NCI-H1417 treated with DMSO at 0.1 percent for 48 hours (cell line): ENCODE measurements around the gene PLEKHA7.
"Not testable (repeated sequence)": the region's sequence is repeated elsewhere in the genome, so short reads cannot be mapped to it uniquely, and the experiment has no call there.

Source experiments
- DNase-seq: peaks from one replicate; lab custom pipeline; 2025; lab: John Stamatoyannopoulos, UW

Gene PLEKHA7

DNA sequence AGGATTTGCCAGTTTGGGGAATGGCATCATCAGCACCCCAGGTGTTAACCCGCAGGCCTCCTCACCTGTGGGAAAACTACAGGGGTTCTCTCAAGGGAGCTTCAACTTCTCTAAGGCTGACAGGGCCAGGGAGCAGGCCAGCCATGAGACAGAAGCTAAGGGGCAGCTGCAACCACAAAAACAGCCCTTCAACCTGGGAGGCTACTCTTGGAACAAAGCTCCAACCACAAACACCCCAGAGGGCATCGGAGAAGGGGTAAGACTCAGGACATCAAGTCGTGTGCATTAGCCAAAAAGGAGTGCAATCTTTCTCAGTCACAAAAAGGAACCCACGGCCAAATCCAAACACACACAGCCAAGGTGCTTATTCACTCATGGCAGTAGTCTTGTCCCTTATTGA is 103.0 kb downstream of the PLEKHA7 start:
- no peak for DNase-seq

DNA sequence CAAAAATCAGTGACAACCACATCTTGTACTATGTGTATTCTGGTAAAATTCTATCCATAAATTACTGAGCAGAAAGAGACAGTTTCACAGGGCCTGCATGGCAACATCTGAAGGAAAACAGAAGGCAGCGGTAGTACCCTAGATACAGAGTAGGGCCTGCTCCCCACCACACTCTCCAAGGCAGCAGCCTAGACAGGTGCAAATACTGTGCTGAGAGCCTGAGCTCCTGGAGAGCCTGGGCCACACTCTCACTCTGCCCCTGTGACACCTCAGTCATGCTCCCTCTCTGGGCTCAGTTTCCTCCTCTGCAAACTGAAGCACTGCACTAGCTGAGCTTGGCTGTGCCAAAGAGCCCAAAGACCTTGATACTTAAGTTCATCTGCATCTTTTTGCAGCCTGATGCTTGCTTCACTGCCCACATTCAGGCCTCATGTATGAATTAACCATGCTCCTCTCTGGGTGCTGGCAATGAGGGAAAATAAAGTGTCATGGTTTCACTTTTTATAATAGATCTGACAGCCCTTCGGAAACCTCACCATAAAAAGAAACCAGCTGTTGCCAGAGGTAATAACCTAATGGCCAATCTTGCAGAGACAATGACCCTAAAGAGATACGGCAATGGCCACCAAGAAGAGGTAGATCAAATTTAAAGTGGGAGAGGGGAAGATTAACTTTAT is 104.7 kb downstream of the PLEKHA7 start:
- no peak for DNase-seq

DNA sequence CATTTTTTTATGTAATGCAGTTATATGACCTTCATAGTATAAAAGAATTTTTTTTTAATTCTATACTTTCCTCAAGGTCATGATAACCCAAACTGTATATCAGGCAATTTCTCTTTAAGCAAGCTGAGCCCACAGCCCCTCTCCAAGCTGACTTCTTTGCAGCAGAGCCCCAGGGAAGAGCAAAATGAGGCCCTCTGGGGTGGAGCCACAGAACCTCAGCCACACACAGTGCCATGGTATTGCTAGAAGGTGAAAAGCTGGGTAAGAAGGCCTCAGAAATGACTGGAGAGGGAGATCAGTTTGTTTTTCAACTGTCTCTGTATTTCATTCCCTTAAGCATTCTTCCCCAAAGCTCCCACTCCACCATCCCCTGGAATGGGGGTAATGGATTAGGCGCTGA is 108.8 kb downstream of the PLEKHA7 start:
- DNase-seq = no peak

GRCh38 chr11:16904761-16905160 is 109.5 kb downstream of the PLEKHA7 start:
- not testable (repeated sequence) for DNase-seq

DNA sequence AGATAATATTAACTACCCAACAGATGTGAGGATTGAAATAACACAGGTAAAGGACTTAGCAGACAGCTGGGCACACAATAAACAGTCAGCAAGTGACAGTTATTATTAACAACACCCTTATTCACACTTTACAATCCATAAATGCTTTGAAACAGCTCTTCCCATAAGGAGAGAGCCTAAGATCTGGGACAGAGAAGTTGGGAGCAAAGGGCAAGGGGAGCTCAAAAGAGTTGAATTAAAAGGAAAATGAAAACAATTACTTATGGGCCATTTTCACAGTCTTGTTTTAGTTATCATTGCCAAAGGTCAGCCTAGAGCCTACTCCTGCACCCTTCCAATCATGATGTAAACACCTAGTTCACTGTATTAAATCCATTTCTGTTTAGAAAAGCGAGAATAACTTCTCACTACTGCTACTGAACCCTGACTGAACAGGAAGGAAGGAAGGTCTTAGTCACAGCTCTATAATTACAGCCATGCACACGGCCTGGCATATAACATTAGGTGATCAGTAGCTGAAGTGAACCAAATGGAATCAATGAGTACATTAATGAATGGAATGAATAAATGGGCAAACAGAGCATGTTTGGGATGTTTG is 111.3 kb downstream of the PLEKHA7 start:
- DNase-seq = no peak

DNA sequence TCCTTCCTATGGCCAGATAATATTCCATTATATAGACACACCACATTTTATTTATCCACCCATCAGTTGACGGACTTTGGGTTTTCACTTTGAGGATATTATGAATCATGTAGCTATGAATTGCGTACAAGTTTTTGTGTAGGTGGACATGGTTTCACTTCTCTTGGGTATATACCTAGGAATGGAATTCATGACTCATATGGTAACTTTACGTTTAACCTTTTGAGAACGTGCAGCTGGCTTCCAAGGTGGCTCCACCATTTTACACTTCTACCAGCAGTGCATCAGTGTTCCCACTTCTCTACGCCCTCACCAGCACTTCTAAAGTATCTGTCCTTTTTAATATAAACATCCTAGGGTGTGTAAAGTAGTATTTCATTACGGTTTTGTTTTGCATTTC is 112.0 kb downstream of the PLEKHA7 start:
- DNase-seq = no peak

DNA sequence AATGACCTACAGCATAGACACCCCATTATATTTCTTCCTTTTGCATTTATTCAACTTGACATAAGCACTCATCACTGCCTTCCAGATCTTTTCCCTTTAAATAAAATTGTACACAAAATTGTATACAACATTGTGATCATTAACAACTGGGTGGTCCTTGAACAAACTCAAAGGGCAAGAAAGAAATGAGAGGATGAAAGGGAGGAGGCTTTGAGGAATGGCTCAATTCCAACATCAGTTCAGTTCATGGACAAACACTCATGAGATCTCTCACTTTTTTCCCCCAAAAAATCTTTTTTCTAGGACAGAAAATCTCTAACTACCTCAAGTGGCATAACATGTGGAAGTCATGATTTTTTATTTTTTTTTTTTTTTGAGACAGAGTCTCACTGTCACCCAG is 113.7 kb downstream of the PLEKHA7 start:
- DNase-seq = no peak

GRCh38 chr11:16899708-16900303 is 114.4 kb downstream of the PLEKHA7 start:
- DNase-seq = no peak

- DNase-seq = no peak
Measured at GRCh38 chr11:16898274-16898985, 115.8 kb downstream of the PLEKHA7 start.

DNA sequence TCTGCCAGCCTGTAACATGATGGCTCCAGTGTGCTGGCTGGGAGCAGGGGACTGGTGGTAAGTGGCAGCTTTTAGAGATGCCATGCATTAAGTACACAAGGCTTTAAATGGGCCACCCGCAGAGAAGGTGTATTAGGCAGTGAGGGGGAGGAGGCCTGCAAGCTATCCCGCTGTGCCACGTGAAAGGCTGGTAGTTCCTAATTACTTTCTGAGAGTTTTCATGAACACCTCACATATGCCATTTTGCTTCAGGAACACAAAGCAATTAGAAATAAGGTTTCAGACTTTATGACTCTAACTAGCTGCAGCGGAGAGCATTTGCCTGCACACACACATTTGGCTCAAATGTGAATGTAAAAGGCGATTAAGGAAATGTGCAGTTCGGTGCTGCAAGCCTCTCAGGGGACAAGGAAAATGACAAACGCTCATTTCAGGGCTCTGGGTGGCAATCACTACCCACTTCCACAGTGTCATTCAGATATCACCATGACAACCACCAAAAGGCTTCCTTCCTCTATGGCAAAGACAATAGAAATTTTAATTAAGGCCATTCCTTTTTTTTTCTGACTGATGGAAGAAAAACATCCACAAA is 116.6 kb downstream of the PLEKHA7 start:
- peak; percentile 91 for DNase-seq

- DNase-seq = no peak
Measured at GRCh38 chr11:16896729-16897469, 117.3 kb downstream of the PLEKHA7 start.

DNA sequence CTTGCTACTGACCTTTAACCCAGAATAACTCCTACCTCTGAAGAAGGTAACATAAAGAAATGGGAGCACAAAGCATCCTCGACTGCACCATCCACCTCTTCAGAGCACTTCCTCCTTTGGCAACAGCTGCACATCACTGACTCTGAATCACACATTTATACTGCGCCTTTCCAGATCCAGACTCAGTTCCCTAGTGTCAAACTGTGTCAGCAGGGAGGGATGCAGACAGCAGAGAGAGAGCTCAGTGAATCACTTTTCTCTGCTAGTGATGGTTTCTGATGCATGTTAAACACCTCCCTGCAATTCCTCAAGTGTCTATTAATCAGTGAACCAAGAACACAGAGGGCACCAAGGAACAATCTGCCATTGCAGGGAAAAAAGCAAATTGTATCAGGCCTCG is 118.9 kb downstream of the PLEKHA7 start:
- DNase-seq = no peak

DNA sequence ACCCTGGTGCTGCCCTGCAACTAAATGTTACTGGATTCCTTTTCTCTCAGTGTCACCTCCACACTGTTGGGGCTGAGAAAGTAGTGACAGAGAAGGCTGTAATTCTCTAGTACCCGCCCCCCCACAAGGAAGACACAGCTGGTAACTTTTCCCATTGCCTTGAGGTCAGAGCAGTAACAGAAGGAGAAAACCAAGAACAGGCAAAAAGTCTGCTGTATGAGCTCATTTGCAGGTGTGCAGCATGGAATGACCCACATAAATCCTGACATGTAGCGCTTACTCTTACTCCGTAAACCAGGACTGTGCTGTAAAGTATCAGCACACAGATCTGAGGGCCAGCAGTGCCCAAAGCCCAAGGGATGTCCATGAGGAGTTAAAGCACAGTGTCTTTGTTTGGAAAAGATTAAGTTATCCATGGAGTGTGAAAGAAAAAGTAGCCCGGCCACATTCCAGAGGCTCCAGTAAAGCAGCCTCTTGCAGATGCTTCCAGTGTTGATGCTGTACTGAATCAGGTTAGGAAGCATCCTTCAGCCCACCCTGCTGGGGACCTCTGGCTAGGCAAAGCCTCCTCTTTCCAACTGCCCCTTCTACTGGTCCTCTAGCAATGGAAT is 120.7 kb downstream of the PLEKHA7 start:
- no peak for DNase-seq

DNA sequence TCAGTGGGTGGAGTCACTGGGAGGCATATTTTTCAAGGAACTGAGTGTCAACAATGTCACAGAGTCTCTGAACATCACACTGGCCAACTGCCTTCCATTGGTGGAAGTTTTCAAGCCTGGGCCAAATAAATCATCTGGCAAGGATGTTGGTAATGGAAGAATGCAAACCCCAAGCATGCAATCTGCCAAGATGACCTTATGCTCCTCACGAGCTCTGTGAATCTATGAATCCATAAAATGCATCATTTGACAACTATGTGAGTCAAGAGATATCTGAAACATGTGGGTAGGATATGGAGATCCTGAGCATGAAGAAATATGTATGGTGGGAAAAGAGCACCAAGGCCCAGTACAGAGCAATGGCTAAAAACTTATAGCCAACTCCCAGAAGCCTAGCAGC is 122.2 kb downstream of the PLEKHA7 start:
- no peak for DNase-seq

- no peak for DNase-seq
Measured at GRCh38 chr11:16891165-16891564, 123.0 kb downstream of the PLEKHA7 start.

DNA sequence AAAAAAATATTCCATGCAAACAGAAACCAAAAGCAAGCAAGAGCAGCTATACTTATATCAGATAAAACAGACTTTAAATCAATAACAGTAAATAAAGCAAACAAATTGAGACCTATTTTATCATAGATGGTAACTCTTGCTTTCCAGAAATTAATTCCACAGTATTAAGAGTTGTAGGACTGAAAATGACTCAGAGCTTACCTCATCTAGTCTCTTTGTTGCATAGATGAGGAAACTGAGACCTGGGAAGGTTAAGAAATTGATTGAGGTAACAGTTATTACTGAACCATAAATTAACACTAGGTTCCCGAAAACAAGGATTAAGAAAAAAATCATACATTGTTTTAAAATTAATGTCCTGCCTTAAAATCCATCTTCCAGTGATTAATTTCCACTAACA is 123.8 kb downstream of the PLEKHA7 start:
- no peak for DNase-seq

DNA sequence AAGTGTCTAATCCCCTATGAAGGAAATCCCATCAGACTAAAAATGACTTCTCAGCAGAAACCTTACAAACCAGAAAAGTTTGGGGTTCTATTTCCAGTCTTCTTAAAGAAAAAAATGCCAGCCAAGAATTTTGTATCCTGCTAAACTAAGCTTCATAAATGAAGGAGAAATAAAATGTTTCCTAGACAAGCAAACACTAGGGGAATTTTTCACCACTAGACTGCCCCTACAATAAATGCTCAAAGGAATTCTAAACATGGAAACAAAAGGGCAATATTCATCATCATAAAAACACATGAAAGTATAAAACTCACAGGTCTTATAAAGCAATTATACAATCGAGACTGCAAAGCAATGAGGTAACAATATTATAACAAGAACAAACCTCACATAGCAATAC is 124.3 kb downstream of the PLEKHA7 start:
- no peak for DNase-seq

DNA sequence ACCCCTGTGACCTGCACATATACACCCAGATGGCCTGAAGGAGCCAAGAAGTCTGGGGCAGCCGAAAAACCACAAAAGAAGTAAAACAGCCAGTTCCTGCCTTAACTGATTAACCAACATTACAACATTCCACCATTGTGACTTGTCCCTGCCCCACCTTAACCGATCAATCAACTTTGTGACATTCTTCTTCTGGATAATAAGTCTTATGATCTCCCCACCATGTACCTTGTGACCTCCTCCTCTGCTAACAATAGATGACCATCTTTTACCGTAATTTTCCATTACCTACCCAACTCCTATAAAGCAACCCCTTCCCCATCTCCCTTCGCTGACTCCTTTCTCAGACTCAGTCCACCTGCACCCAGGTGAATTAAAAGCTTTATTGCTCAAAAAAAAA is 125.2 kb downstream of the PLEKHA7 start:
- DNase-seq = not testable (repeated sequence)

- DNase-seq = not testable (repeated sequence)
Measured at GRCh38 chr11:16887887-16888286, 126.3 kb downstream of the PLEKHA7 start.

- DNase-seq = no peak
Measured at GRCh38 chr11:16883174-16883573, 131.0 kb downstream of the PLEKHA7 start.

- no peak for DNase-seq
Measured at GRCh38 chr11:16881766-16882165, 132.4 kb downstream of the PLEKHA7 start.
